H9 (cell line): ENCODE measurements around the gene PLAAT3. TPM values are rescaled to one million over a fixed set of nuclear protein-coding genes. Genes with fewer than 3 reads are reported as not detected.

Experiments
- DNase-seq: peaks from one replicate; pipeline ENCODE4 v3.0.0-alpha.2; 2017
- H2AFZ ChIP-seq: one replicate; pipeline ENCODE4 v1.6.1; 2013; ENCODE audit warnings: mild to moderate bottlenecking, low read length, control low read depth, moderate library complexity
- H2AK5ac ChIP-seq: 2 replicates; pipeline ENCODE4 v1.6.1; 2013; ENCODE audit warnings: low read length, control low read depth, mixed read lengths; ENCODE audit not compliant: insufficient read length
- H2BK120ac ChIP-seq: one replicate; pipeline ENCODE4 v1.6.1; 2013; ENCODE audit warnings: low read depth, mild to moderate bottlenecking, low read length, control low read depth, inconsistent platforms; ENCODE audit not compliant: poor library complexity, severe bottlenecking
- H2BK12ac ChIP-seq: 2 replicates; pipeline ENCODE4 v1.6.1; 2013; ENCODE audit warnings: low read length, control low read depth, mixed read lengths, low read depth; ENCODE audit not compliant: insufficient read length
- H2BK15ac ChIP-seq: 2 replicates; pipeline ENCODE4 v1.6.1; 2013; ENCODE audit warnings: low read depth, low read length, control low read depth
- H2BK20ac ChIP-seq: one replicate; pipeline ENCODE4 v1.6.1; 2013; ENCODE audit warnings: low read depth, mild to moderate bottlenecking, low read length, control low read depth, inconsistent platforms; ENCODE audit not compliant: poor library complexity, severe bottlenecking
- H2BK5ac ChIP-seq: 2 replicates; pipeline ENCODE4 v1.6.1; 2013; ENCODE audit warnings: low read length, control low read depth, mixed read lengths; ENCODE audit not compliant: insufficient read length
- H3K14ac ChIP-seq: 2 replicates; pipeline ENCODE4 v1.6.1; 2013; ENCODE audit warnings: low read length, control low read depth; ENCODE audit not compliant: insufficient read depth
- H3K18ac ChIP-seq: 2 replicates; pipeline ENCODE4 v1.6.1; 2013; ENCODE audit warnings: low read depth, mild to moderate bottlenecking, mixed read lengths, low read length, control low read depth; ENCODE audit not compliant: insufficient read length
- H3K23ac ChIP-seq: 2 replicates; pipeline ENCODE4 v1.6.1; 2013; ENCODE audit warnings: low read length, control low read depth, mixed read lengths, low read depth; ENCODE audit not compliant: insufficient read length
- H3K23me2 ChIP-seq: 2 replicates; pipeline ENCODE4 v1.6.1; 2013; ENCODE audit warnings: low read depth, mild to moderate bottlenecking, mixed read lengths, low read length, control low read depth; ENCODE audit not compliant: insufficient read length, poor library complexity, severe bottlenecking
- H3K27ac ChIP-seq: 2 replicates; pipeline ENCODE4 v1.5.1; 2013; ENCODE audit warnings: low read length, control low read depth, mixed read lengths, low read depth; ENCODE audit not compliant: insufficient read length
- H3K27me3 ChIP-seq: 2 replicates; pipeline ENCODE4 v1.6.1; 2013; ENCODE audit warnings: low read length, control low read depth, inconsistent platforms; ENCODE audit not compliant: insufficient read depth
- H3K4ac ChIP-seq: 2 replicates; pipeline ENCODE4 v1.6.1; 2013; ENCODE audit warnings: low read depth, mild to moderate bottlenecking, control low read depth, inconsistent platforms, low read length, moderate library complexity
- H3K4me1 ChIP-seq: 2 replicates; pipeline ENCODE4 v1.6.1; 2013; ENCODE audit warnings: low read length, control low read depth, inconsistent platforms; ENCODE audit not compliant: insufficient read depth
- H3K4me2 ChIP-seq: 2 replicates; pipeline ENCODE4 v1.6.1; 2013; ENCODE audit warnings: low read length, control low read depth, mixed read lengths; ENCODE audit not compliant: insufficient read length, insufficient read depth
- H3K56ac ChIP-seq: 2 replicates; pipeline ENCODE4 v1.6.1; 2013; ENCODE audit warnings: low read depth, mild to moderate bottlenecking, mixed read lengths, low read length, control low read depth; ENCODE audit not compliant: insufficient read length
- H3K79me1 ChIP-seq: 2 replicates; pipeline ENCODE4 v1.6.1; 2013; ENCODE audit warnings: low read depth, mild to moderate bottlenecking, moderate library complexity, low read length, control low read depth, inconsistent platforms; ENCODE audit not compliant: insufficient read depth, poor library complexity, severe bottlenecking
- H3K79me2 ChIP-seq: 2 replicates; pipeline ENCODE4 v1.6.1; 2013; ENCODE audit warnings: low read length, control low read depth, inconsistent platforms; ENCODE audit not compliant: insufficient read depth
- H3K9ac ChIP-seq: 2 replicates; pipeline ENCODE4 v1.6.1; 2013; ENCODE audit warnings: low read length, control low read depth, mixed read lengths; ENCODE audit not compliant: insufficient read length; ENCODE audit errors: extremely low read depth
- H3K9me3 ChIP-seq: one replicate; pipeline ENCODE4 v1.6.1; 2013; ENCODE audit warnings: low read depth, low read length, inconsistent platforms; ENCODE audit not compliant: control insufficient read depth
- H3T11ph ChIP-seq: one replicate; pipeline ENCODE4 v1.6.1; 2013; ENCODE audit warnings: mild to moderate bottlenecking, low read length, control low read depth, inconsistent platforms
- H4K20me1 ChIP-seq: one replicate; pipeline ENCODE4 v1.6.1; 2013; ENCODE audit not compliant: control insufficient read depth, insufficient read length, insufficient read depth
- H4K5ac ChIP-seq: 2 replicates; pipeline ENCODE4 v1.6.1; 2013; ENCODE audit warnings: low read depth, mild to moderate bottlenecking, mixed read lengths, low read length, control low read depth; ENCODE audit not compliant: insufficient read length
- H4K8ac ChIP-seq: replicated peaks from 2 replicates; pipeline ENCODE4 v1.6.1; 2013; ENCODE audit warnings: low read length, control low read depth, mixed read lengths, low read depth; ENCODE audit not compliant: insufficient read length
- H4K91ac ChIP-seq: 2 replicates; pipeline ENCODE4 v1.6.1; 2013; ENCODE audit warnings: low read depth, mild to moderate bottlenecking, moderate library complexity, mixed read lengths, low read length, control low read depth; ENCODE audit not compliant: insufficient read length
- H3K27ac Mint-ChIP-seq, 3 experiments: 2 replicates in 2 of 3; 3 replicates in 1 of 3; pipeline ENCODE4 v1.8.0; 2020 to 2021; ENCODE audit warnings: mixed read lengths in 3 of 3, mild to moderate bottlenecking in 1 of 3, moderate library complexity in 1 of 3
- H3K27me3 Mint-ChIP-seq: 2 replicates; pipeline ENCODE4 v1.8.0; 2021; ENCODE audit warnings: low read depth, mild to moderate bottlenecking, moderate library complexity, mixed read lengths
- H3K36me3 Mint-ChIP-seq, 3 experiments: 2 replicates in 2 of 3; 3 replicates in 1 of 3; pipeline ENCODE4 v1.8.0; 2020 to 2021; ENCODE audit warnings: low read depth in 3 of 3, mixed read lengths in 3 of 3; ENCODE audit not compliant: insufficient read depth in 1 of 3
- H3K4me1 Mint-ChIP-seq, 2 experiments: 2 replicates each; pipeline ENCODE4 v1.8.0; 2020; ENCODE audit warnings: mixed read lengths in 2 of 2
- H3K4me3 Mint-ChIP-seq, 2 experiments: 2 replicates in 1 of 2; 3 replicates in 1 of 2; pipeline ENCODE4 v1.8.0; 2020 to 2021; ENCODE audit warnings: mild to moderate bottlenecking in 2 of 2, mixed read lengths in 2 of 2, moderate library complexity in 1 of 2
- H3K9me3 Mint-ChIP-seq, 2 experiments: 2 replicates in 1 of 2; 3 replicates in 1 of 2; pipeline ENCODE4 v1.8.0; 2020; ENCODE audit warnings: mild to moderate bottlenecking in 2 of 2, mixed read lengths in 2 of 2, moderate library complexity in 1 of 2
- WGBS: extraction: QIAGEN DNeasy Blood & Tissue Kit; methylation state at CpG from one replicate; pipeline ENCODE4 v1.1.7; 2013; ENCODE audit warnings: missing lambda C conversion rate, low lambda C conversion rate, mixed read lengths; ENCODE audit not compliant: insufficient read length; ENCODE audit errors: extremely low coverage; 5-methylcytosine and 5-hydroxymethylcytosine counted together
- total RNA-seq: library from RNA; stranded (reverse); gene quantifications from 2 replicates; pipeline ENCODE4 v1.2.1, GENCODE V29; 2021
- TF ChIP-seq, protein P1 (sequence below): fragments of 200-600 bp; sonication (generic); conservative IDR thresholded peaks from 3 replicates; pipeline ENCODE4 v1.8.0; 2021; ENCODE audit warnings: antibody characterized with exemption, mild to moderate bottlenecking

Gene PLAAT3
- total RNA-seq, 1 experiment from 2014 or later: 188 TPM

DNA sequence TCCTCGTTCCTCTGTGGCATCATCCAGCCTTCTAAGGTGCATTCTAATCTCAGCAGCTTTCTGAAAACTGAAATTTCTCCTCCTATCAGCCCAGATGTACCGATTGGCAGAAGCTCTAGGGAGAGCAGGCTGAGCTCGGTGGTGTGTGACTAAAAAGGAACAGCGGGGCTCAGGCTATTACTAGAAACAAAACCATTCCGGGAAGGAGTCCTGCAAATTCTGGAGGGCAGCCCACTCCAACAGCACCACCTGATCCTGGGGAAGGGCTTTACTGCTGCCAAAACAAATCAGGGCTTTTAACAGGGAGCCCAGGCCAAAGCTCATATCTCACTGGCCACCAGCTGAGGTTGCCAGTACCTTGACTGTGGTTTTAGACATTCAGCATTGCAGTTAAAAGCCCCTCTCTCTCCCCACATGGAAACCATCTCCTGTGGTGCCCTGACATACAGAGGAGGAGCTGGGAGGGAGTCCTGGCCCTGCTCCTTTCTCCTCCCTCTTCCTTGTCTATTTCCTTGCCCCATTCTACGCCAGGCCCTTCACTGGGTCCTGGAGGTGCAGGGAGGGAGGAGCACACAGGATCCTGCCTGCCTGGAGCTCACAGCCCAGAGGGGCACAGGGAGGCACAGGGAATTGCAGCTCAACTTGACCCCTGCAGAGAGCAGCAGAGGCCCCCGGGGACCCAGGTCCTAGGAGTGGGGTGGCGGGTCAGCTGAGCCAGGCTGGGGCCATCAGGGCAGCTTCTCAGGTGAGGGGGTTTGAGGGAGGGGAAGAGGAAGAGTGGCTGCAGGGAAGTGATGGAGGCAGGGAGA, 76.7 kb downstream of the PLAAT3 start:
- H3K23ac ChIP-seq: no peak overlapping the region
- H2AFZ ChIP-seq: no peak overlapping the region
- H3K36me3 Mint-ChIP-seq: no peaks in the 10 kb centered on the region
- no peak overlapping the region for H3K4me2 ChIP-seq
- H3K4me1 Mint-ChIP-seq: peaks cover 35 to 39% of the 10 kb centered on the region in 2 experiments
- no peak overlapping the region for H3K9ac ChIP-seq
- H3T11ph ChIP-seq: no peak overlapping the region
- peaks cover 3 to 5% of the 10 kb centered on the region in 2 experiments; a peak in 4 of 5 replicates for H3K9me3 Mint-ChIP-seq
- H2BK12ac ChIP-seq: no peak overlapping the region
- H2BK15ac ChIP-seq: no peak overlapping the region
- no peak overlapping the region for H3K18ac ChIP-seq
- H2AK5ac ChIP-seq: no peak overlapping the region
- no CpG with 5 or more reads among the region's 8 CpGs for WGBS
- H4K8ac ChIP-seq: no peak overlapping the region
- H3K14ac ChIP-seq: no peak overlapping the region; the same call in 1 of the 2 replicates
- no peaks in the 10 kb centered on the region; the same call in 1 of the 2 replicates for H3K27me3 Mint-ChIP-seq
- H3K4ac ChIP-seq: no peak overlapping the region
- H3K27ac ChIP-seq: no peak overlapping the region
- TF ChIP-seq, protein P1, sequence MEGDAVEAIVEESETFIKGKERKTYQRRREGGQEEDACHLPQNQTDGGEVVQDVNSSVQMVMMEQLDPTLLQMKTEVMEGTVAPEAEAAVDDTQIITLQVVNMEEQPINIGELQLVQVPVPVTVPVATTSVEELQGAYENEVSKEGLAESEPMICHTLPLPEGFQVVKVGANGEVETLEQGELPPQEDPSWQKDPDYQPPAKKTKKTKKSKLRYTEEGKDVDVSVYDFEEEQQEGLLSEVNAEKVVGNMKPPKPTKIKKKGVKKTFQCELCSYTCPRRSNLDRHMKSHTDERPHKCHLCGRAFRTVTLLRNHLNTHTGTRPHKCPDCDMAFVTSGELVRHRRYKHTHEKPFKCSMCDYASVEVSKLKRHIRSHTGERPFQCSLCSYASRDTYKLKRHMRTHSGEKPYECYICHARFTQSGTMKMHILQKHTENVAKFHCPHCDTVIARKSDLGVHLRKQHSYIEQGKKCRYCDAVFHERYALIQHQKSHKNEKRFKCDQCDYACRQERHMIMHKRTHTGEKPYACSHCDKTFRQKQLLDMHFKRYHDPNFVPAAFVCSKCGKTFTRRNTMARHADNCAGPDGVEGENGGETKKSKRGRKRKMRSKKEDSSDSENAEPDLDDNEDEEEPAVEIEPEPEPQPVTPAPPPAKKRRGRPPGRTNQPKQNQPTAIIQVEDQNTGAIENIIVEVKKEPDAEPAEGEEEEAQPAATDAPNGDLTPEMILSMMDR: no peak
- H3K23me2 ChIP-seq: no peaks in the 10 kb centered on the region
- no peaks in the 10 kb centered on the region for H3K79me2 ChIP-seq
- no peak overlapping the region for H2BK5ac ChIP-seq
- peaks cover 6% of the 10 kb centered on the region; the same call in 1 of the 2 replicates for H3K4me1 ChIP-seq
- no peaks in the 10 kb centered on the region for H3K79me1 ChIP-seq
- H3K56ac ChIP-seq: no peak overlapping the region
- H3K27ac Mint-ChIP-seq: peak overlapping the region in 1 of 3 experiments; percentile 50; a peak in 2 of 7 replicates
- H2BK120ac ChIP-seq: no peak overlapping the region
- 0 out of 2 replicates have a peak, but pooled peaks cover 2% of the 10 kb centered on the region for H3K27me3 ChIP-seq
- no peak for DNase-seq
- no peak overlapping the region for H4K91ac ChIP-seq
- no peaks in the 10 kb centered on the region for H3K9me3 ChIP-seq
- H4K5ac ChIP-seq: no peak overlapping the region
- no peak overlapping the region for H3K4me3 Mint-ChIP-seq
- H4K20me1 ChIP-seq: no peaks in the 10 kb centered on the region
- H2BK20ac ChIP-seq: no peak overlapping the region
